CD14-positive monocyte (primary cell): ENCODE results near the gene PAX6. TPM values are rescaled to one million over a fixed set of nuclear protein-coding genes. Genes with fewer than 3 reads are reported as not detected.

ENCODE experiments used
- DNase-seq, 3 donors: peaks; one replicate each; pipeline ENCODE4 v3.0.0-alpha.2; 2011 to 2022
- H2AFZ ChIP-seq: 2 replicates; pipeline ENCODE4 v1.6.0; 2012; ENCODE audit warnings: mild to moderate bottlenecking, low read depth, low read length, inconsistent platforms; ENCODE audit not compliant: insufficient read depth, poor library complexity, severe bottlenecking
- H3K27ac ChIP-seq, 2 donors: 1 replicate in 1 of 2; 2 replicates in 1 of 2; pipeline ENCODE4 v1.5.1; 2012 to 2013; ENCODE audit warnings: low read length in 2 of 2, control low read depth in 1 of 2, inconsistent platforms in 1 of 2, low read depth in 1 of 2, mild to moderate bottlenecking in 1 of 2
- H3K27me3 ChIP-seq, 2 donors: one replicate each; pipeline versions ENCODE4 v1.6.0 to v1.6.1; 2011 to 2013; ENCODE audit warnings: low read length in 2 of 2; ENCODE audit not compliant: control insufficient read depth in 2 of 2, insufficient read depth in 2 of 2
- H3K36me3 ChIP-seq, 2 donors: replicated peaks in 1 of 2; 1 replicate in 1 of 2; 2 replicates in 1 of 2; pipeline versions ENCODE4 v1.5.1 to v1.6.1; 2012 to 2013; ENCODE audit warnings: low read length in 2 of 2, control low read depth in 1 of 2, inconsistent platforms in 1 of 2, mild to moderate bottlenecking in 1 of 2; ENCODE audit not compliant: insufficient read depth in 2 of 2, control insufficient read depth in 1 of 2
- H3K4me1 ChIP-seq, 2 donors: 1 replicate in 1 of 2; 2 replicates in 1 of 2; pipeline versions ENCODE4 v1.5.1 to v1.6.1; 2012 to 2013; ENCODE audit warnings: low read length in 2 of 2, control low read depth in 1 of 2, inconsistent platforms in 1 of 2, mild to moderate bottlenecking in 1 of 2, moderate library complexity in 1 of 2; ENCODE audit not compliant: insufficient read depth in 2 of 2, control insufficient read depth in 1 of 2
- H3K4me2 ChIP-seq: replicated peaks from 2 replicates; pipeline ENCODE3; 2012; ENCODE audit warnings: low read length, moderate library complexity, mild to moderate bottlenecking; ENCODE audit not compliant: poor library complexity, severe bottlenecking; ENCODE audit errors: extremely low read depth
- H3K4me3 ChIP-seq, 3 experiments: fragments of 200-600 bp in 1 of 3; sonication (generic) in 1 of 3; replicated peaks in 1 of 3; 1 replicate in 2 of 3; 2 replicates in 1 of 3; pipeline ENCODE4 v1.5.1; 2011 to 2013; ENCODE audit warnings: low read length in 3 of 3, mild to moderate bottlenecking in 3 of 3, control low read depth in 2 of 3, low read depth in 2 of 3, inconsistent platforms in 1 of 3, moderate library complexity in 1 of 3
- H3K79me2 ChIP-seq: 2 replicates; pipeline ENCODE4 v1.6.0; 2012; ENCODE audit warnings: mild to moderate bottlenecking, control low read depth, inconsistent platforms, low read length, moderate library complexity; ENCODE audit not compliant: insufficient read depth
- H3K9ac ChIP-seq: 2 replicates; pipeline ENCODE4 v1.6.0; 2017; ENCODE audit warnings: low read length, mild to moderate bottlenecking; ENCODE audit not compliant: insufficient read depth, poor library complexity, severe bottlenecking
- H3K9me3 ChIP-seq, 2 donors: replicated peaks in 1 of 2; 1 replicate in 1 of 2; 2 replicates in 1 of 2; pipeline versions ENCODE4 v1.5.1 to v1.6.1; 2012 to 2013; ENCODE audit warnings: low read length in 2 of 2, control low read depth in 1 of 2; ENCODE audit not compliant: control insufficient read depth in 1 of 2, insufficient read depth in 1 of 2
- H4K20me1 ChIP-seq: 2 replicates; pipeline ENCODE4 v1.6.0; 2012; ENCODE audit warnings: mild to moderate bottlenecking, low read length, control low read depth, moderate library complexity; ENCODE audit not compliant: insufficient read depth
- H3K27ac Mint-ChIP-seq, 7 donors: one replicate each; pipeline ENCODE4 v1.8.0; 2020; ENCODE audit warnings: mild to moderate bottlenecking in 7 of 7, mixed read lengths in 7 of 7, moderate library complexity in 6 of 7, inconsistent platforms in 2 of 7
- H3K27me3 Mint-ChIP-seq, 3 donors: one replicate each; pipeline ENCODE4 v1.8.0; 2021 to 2022; ENCODE audit warnings: low read depth in 3 of 3, mild to moderate bottlenecking in 3 of 3, mixed read lengths in 3 of 3, moderate library complexity in 3 of 3, inconsistent platforms in 1 of 3
- H3K36me3 Mint-ChIP-seq, 2 donors: one replicate each; pipeline ENCODE4 v1.8.0; 2020; ENCODE audit warnings: mixed read lengths in 2 of 2, inconsistent platforms in 1 of 2, mild to moderate bottlenecking in 1 of 2
- H3K4me1 Mint-ChIP-seq: one replicate; pipeline ENCODE4 v1.8.0; 2020; ENCODE audit warnings: mild to moderate bottlenecking, mixed read lengths
- H3K4me3 Mint-ChIP-seq, 2 donors: one replicate each; pipeline ENCODE4 v1.8.0; 2020; ENCODE audit warnings: mild to moderate bottlenecking in 2 of 2, mixed read lengths in 2 of 2, moderate library complexity in 1 of 2
- H3K9me3 Mint-ChIP-seq, 7 donors: one replicate each; pipeline ENCODE4 v1.8.0; 2020 to 2022; ENCODE audit warnings: mixed read lengths in 7 of 7, mild to moderate bottlenecking in 6 of 7, moderate library complexity in 6 of 7, inconsistent platforms in 2 of 7
- CTCF ChIP-seq: fragments of 200-600 bp; IDR thresholded peaks from one replicate; pipeline ENCODE4 v1.8.0; 2022; ENCODE audit warnings: antibody characterized with exemption, mild to moderate bottlenecking
- WGBS: methylation state at CpG from one replicate; pipeline ENCODE4 v1.1.5; 2013; ENCODE audit warnings: missing lambda C conversion rate; ENCODE audit not compliant: insufficient coverage; 5-methylcytosine and 5-hydroxymethylcytosine counted together
- intact Hi-C, 2 donors: fragments of 100-400 bp; cut with micrococcal nuclease; formaldehyde crosslinking; loops; one replicate each; pipeline versions ENCODE4 v1.15.0 to v1.15.1; 2023
- polyA plus RNA-seq, 3 donors: library from polyadenylated mRNA; depleted of rRNA in 1 of 3; unstranded in 2 of 3; stranded (reverse) in 1 of 3; fragments of 300-500 nt in 2 of 3; fragments of >200 nt in 1 of 3; fragmentation: Illumina TruSeq in 2 of 3; gene quantifications; 1 replicate in 2 of 3; 2 replicates in 1 of 3; pipeline ENCODE4 v1.2.3, GENCODE V29; 2012 to 2021

PAX6 gene
- polyA plus RNA-seq, 3 donors, result not detected

- Histone ChIP-seq H3K79me2 (no peaks in the 10 kb centered on the region), H3K4me2 (no peak overlapping the region), H4K20me1 (no peaks in the 10 kb centered on the region), H3K9me3 (peaks cover 24 to 84% of the 10 kb centered on the region in 2 donors), H3K4me1 (peaks cover 10 to 29% of the 10 kb centered on the region in 2 donors), H3K36me3 (no peaks in the 10 kb centered on the region), H3K9ac (no peak overlapping the region), H2AFZ (no peak overlapping the region), H3K27ac (no peak overlapping the region), H3K4me3 (no peak overlapping the region), H3K27me3 (peaks cover 91 to 100% of the 10 kb centered on the region in 2 donors)
- no peak for TF ChIP-seq CTCF
- peaks cover 39% of the 10 kb centered on the region for H3K4me1 Mint-ChIP-seq
- H3K4me3 Mint-ChIP-seq, result peak overlapping the region in 1 of 2 donors; percentile 91
- intact Hi-C loops, result no loop called here
- H3K36me3 Mint-ChIP-seq, result peaks cover 20 to 37% of the 10 kb centered on the region in 2 donors
- H3K27me3 Mint-ChIP-seq, result peaks cover 95 to 99% (median 98%) of the 10 kb centered on the region in 3 donors
- WGBS, result 10% methylated on average over 20 of the region's 20 CpGs
- peaks cover 13 to 61% (median 49%) of the 10 kb centered on the region in 7 donors for H3K9me3 Mint-ChIP-seq
- H3K27ac Mint-ChIP-seq, result no peak overlapping the region
- no peak for DNase-seq
These were observed 8.5 kb downstream of the PAX6 start for GRCh38 chr11:31802609-31802989.

- no peak overlapping the region for H2AFZ ChIP-seq
- H3K9me3 Mint-ChIP-seq, result peaks cover 13 to 57% (median 48%) of the 10 kb centered on the region in 7 donors
- H3K36me3 Mint-ChIP-seq, result peaks cover 20 to 37% of the 10 kb centered on the region in 2 donors
- peaks cover 24 to 79% of the 10 kb centered on the region in 2 donors for H3K9me3 ChIP-seq
- no peak overlapping the region for H3K27ac Mint-ChIP-seq
- no peak overlapping the region for H3K9ac ChIP-seq
- no peak overlapping the region for H3K4me3 ChIP-seq
- H3K27ac ChIP-seq, result no peak overlapping the region
- H3K36me3 ChIP-seq, result no peaks in the 10 kb centered on the region
- peaks cover 42% of the 10 kb centered on the region for H3K4me1 Mint-ChIP-seq
- no peaks in the 10 kb centered on the region for H4K20me1 ChIP-seq
- TF ChIP-seq CTCF, result no peak
- peaks cover 10 to 29% of the 10 kb centered on the region in 2 donors for H3K4me1 ChIP-seq
- no peak for DNase-seq
- WGBS, result no CpG with 5 or more reads among the region's 6 CpGs
- H3K4me3 Mint-ChIP-seq, result peak overlapping the region in 1 of 2 donors; percentile 88
- H3K27me3 Mint-ChIP-seq, result peaks cover 95 to 99% (median 98%) of the 10 kb centered on the region in 3 donors
- intact Hi-C loops, result no loop called here
- H3K79me2 ChIP-seq, result no peaks in the 10 kb centered on the region
- H3K4me2 ChIP-seq, result no peak overlapping the region
- peaks cover 91 to 100% of the 10 kb centered on the region in 2 donors for H3K27me3 ChIP-seq
These were observed 9.0 kb downstream of the PAX6 start for GRCh38 chr11:31802000-31802551.
